T-helper 1 cell (primary cell): ENCODE results near the gene NSDHL.

Experiments
- DNase-seq, 5 donors: peaks; one replicate each; pipeline ENCODE4 v3.0.0-alpha.2; 2012 to 2020

The NSDHL gene

DNA sequence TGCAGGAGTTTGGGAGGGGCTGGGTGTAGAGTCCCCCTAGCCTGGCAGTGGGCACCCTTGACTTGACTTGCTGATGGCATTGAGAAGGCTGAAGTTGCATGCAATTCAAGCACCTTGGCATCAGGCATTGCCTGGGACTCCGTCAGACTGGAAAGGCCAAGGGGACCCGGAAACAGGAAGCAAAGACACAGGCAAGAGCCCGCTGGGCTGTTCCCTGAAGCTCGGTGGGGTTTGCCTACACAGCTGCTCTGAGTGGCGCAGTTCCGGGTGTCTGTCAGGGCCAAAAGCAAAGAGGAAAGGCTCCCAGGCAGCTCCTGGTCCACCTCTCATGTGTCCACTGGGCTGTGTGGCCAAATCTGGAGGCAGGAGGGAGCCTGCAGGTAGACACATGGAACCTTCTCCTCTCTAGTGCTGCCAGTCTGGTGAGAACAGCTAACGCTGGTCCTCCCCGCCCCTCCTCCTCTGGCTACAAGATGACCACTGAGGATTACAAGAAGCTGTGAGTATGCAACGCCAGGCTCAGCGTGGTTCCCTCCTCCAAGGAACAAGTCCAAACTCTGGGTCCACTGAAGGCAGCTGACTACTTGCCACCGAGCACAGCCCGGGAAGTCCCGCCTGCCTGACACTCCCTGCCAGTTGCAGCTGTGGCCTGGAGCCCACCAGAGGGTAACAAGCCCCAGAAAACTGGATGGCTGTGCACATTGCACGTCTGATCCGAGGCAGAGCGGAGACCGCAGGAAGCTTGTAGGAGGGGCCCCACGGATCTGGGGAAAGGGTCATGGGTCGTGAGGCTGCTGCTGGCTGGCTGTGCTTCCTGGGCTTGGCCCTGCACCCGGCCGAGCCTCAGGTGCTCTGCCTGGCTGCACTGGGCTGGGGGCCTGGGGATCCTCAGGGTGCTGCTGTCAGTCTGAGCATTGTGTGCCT, 87.1 kb downstream of the NSDHL start:
- DNase-seq, result no peak

- no peak for DNase-seq
Measured at GRCh38 chrX:152918707-152919106, 87.8 kb downstream of the NSDHL start.
